Stimulated activated CD4-positive, alpha-beta T cell treated with anti-CD3 and anti-CD28 coated beads, TNF-alpha, amount 100 ng/mL, for 48 hours (primary cell): ENCODE results near the gene INO80B.
A peak's percentile ranks its signal among the peaks of the same experiment; 100 is the strongest.

ENCODE experiments used
- DNase-seq, 3 donors: peaks; one replicate each; pipeline ENCODE4 v3.0.0-alpha.2; 2020; ENCODE audit warnings: low read depth in 3 of 3

Gene INO80B

DNA sequence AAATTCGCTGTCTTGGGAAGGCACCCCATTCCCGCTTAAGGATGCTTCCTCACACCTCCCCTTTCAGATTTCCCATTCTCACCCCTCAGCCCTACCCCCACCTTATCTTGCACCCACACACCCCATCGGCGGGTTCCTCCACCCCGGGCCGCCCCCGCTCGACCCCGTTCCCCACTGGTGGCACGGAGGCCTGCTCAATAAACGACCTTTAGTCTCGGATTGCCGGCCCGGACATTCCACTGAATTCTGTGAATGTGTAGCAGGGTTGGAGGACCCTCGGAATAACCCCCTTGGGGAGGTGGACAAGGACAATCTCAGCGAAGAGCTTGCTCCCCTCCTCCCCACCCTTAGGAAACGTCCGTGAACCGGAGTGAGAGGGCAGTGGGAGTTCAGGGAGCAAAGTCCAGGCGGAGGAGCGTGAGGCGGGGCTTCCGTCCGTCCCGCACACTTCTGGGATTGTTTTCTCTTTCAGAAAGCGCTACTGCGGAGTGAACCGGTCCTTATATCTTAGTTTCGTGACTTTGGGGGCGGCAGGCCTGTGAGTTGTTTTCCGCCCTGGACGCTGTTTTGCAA lies 47.3 kb downstream of the INO80B start:
- no peak for DNase-seq

DNA sequence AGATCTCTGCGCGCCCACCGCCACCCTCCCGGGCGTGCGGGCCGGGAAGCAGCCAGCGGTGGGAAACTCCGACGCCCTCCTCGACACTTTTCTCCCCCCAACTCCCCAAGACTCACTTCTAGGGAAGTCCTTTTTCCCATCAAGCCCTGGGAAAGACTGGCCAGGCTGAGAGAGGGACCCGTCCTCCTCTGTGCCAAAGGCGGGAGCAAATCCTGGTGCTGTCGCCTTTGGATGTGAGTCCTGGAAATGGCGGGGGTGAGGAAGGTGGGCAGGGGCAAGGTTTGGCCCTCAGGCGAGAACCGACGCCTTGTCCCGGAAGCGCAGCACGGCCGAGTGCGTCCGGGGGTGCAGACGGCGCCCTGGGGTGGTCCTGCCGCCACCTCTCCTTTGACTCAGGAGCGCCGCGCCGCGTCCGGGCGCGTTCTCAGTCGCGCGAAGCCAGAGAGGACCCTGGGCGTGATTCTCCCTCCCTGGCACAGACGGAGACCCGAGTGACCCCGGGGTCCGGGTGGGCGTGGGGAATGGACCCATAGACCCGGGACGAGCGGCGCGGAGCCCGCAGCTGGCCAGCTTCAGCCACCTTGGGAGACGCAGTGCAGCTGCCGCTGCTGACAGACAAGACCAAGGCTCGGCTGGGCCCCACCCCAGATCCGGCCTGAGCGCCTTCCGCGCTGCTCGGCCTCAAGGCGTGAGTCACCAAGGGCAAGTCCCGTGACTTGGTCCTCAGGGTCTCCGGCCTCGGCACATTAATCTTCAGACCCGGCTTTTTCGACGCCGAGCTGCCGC lies 48.0 kb downstream of the INO80B start:
- DNase-seq = no peak

DNA sequence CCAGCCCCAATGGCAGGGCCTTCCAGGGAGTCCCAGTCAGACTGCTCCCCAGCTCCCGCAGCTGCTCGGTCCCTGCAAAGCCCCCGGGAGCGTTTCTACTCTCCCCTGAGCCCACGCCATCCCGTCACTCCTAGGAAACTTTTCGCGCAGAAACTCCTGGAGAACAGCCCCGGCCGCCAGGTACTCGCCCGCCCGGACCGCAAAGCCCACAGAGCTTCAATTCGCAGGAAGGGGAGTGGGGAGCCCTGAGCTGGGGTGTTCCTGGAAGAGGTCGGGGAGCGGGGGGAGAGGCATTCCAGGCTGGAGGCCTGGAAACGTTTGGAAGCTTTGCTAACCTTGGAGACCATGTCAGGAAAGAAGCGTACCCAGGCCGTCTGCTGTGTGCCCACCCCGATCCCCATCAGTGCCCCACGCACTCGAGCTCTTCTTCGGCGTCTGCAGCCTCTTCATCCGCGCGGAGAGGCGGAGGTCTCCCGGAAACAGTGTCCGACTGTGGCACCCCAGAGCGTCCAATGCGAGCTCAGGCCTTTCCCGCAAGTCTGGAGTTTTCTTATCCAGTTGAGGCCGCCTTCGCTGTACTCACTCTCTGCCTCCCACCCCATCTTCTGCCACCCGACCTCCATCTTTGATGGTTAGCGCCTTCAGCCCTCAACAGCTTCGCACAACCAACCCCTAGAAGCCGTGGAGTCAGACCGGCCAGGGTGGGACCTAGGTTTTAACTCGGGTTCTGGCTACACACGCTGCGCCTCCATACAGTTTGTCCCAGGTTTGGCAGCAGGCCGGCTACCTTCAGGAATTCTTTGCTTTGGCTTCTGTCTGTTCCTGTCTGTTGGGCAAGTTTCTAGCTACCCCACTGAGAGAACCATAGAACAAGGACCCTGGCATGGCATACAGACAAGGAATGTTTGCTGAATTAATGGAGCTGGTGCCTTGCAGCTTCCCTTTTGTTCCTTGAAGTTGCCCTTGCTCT lies 48.9 kb downstream of the INO80B start:
- DNase-seq = no peak

DNA sequence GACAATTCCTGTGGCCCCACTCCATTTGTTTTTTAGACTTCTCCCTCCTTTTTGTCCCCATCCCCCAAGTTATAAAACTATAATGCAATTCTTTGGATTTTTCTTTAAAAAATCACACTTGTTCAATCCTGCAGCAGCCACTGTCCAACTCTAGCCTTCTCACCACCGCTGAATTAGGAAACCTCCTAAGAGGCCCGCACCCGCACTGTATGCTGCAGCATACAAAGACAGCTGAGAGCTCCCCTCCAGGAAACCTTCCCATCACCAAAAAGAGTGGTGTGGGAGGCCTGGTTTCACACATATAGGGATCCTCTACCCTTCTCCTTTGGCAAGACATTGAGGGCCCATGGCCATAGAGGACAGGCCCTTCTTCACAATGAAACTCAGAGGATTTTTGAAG lies 49.7 kb downstream of the INO80B start:
- no peak for DNase-seq

DNA sequence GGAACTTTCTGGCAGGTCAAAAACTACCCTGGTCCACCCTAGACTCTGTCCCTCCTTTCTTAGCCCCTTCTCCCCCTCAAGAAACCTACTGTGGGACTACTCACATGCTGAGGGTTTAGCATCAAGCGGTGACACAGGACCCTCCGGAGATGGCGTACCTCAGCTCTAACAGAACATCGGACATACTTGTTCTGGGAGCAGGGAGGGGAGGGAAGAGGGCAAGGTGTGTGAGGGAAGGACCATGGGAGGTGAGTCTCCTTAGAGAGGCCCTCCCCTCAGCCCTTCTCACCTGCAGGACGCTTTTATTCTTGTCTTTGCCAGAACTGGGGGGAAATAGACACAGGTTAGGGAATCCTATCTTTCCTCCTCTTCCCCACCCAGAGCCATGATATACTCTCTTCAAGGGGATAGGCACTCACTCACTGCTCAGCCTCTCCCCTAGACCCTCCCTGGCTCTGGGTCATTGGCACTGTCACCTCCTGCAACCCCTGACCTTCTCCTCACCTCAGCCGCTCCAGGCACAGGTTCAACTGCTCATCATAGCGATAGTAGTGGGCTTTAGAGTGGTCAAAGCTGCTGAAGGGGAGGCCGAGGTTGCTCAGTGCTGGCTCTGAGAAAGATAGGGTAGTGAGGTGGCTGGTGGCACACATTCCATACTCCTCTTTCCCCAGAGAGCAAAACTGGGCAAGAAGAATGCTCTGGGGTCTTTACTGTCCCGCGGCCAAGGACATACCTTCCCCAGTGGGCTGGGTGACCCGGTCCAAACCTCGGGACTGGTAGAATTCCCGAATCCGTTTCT lies 50.8 kb downstream of the INO80B start:
- no peak for DNase-seq

DNA sequence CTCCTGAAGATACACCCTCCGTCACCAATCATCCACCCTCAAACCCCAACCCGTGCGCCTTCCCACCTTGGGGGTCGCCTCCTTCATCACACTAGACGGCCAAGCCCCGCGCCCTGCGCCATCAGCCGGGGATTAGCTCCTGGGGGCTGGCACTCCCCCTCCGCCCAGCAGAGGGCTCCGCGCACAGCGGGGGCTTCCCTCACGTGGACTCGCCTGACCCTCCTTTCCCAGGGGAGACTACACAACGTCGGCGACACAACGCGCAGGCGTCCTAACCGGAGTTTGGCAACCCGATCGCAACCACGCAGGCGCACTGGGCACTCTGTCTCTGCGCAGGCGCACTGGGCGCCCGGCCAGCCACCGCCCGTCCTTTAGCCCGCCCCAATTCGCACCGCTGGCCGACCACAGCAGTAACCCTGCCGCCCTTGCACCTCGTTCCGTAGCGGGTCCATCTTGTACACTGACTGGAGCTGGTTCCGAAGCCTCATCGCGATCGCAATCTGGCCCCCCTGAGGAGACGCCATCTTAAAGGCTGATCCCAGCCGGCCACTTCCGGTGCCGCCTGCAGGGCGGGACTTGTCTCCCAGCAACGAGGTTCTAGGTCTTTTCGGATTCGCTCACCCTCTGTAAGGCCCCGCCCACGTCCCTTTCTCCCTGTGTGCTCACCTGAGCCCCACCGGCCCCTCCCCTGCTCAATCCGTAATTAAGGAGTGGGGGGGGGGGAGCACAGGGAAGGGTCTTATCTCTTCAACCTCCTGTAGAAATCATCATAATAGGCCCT lies 52.4 kb downstream of the INO80B start, which contains the start of gene PCGF1:
Gene PCGF1, minus strand, starts transcription at position 551 of the 781 bp plus-strand sequence. Its CDS starts 27 bp downstream, at position 524.
- DNase-seq = peak; percentile 94 to 99 (median 95)
